Measurements from ENCODE around the gene TMEM237. TPM values are rescaled to one million over a fixed set of nuclear protein-coding genes. Genes with fewer than 3 reads are reported as not detected.

The TMEM237 gene
- total RNA-seq, 6 experiments from 2014 or later, result 2.2 to 4.1 (median 2.6) TPM

DNA sequence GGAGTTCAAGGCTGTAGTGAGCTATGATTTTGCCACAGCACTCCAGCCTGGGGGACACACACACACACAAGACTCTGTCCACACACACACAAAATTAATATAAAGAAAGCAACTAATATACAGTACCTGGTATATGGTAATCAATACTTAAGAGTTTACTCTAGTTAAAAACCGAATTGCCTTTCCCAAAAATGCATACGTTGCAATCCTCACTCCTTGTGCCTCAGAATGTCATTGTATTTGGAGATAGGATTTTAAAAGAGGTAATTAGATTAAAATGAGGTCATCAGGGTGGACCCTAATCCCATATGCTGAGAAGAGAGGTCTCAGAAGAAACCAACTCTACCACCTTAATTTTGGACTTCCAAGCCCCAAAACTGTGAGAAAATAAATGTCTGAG, 35.7 kb downstream of the TMEM237 start:
- Histone ChIP-seq H3K4me1 (no peaks in the 10 kb centered on the region), H3K9me3 (no peaks in the 10 kb centered on the region), H3K27ac (no peak overlapping the region), H3K4me3 (no peak overlapping the region), H3K36me3 (no peaks in the 10 kb centered on the region), H3K27me3 (no peaks in the 10 kb centered on the region)
- ATAC-seq, result no peak
- no peak for DNase-seq
- intact Hi-C loops (cut with DNase I), result no loop called here
- no peak for TF ChIP-seq POLR2A (IDR thresholded peaks at IDR 0.05)
- TF ChIP-seq, protein P1, sequence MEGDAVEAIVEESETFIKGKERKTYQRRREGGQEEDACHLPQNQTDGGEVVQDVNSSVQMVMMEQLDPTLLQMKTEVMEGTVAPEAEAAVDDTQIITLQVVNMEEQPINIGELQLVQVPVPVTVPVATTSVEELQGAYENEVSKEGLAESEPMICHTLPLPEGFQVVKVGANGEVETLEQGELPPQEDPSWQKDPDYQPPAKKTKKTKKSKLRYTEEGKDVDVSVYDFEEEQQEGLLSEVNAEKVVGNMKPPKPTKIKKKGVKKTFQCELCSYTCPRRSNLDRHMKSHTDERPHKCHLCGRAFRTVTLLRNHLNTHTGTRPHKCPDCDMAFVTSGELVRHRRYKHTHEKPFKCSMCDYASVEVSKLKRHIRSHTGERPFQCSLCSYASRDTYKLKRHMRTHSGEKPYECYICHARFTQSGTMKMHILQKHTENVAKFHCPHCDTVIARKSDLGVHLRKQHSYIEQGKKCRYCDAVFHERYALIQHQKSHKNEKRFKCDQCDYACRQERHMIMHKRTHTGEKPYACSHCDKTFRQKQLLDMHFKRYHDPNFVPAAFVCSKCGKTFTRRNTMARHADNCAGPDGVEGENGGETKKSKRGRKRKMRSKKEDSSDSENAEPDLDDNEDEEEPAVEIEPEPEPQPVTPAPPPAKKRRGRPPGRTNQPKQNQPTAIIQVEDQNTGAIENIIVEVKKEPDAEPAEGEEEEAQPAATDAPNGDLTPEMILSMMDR (IDR thresholded peaks at IDR 0.05), result no peak
- whole genome bisulfite sequencing (ENCODE audit: insufficient coverage, low coverage, low lambda C conversion rate, missing lambda C conversion rate), result 65% methylated on average over 2 of the region's 2 CpGs

DNA sequence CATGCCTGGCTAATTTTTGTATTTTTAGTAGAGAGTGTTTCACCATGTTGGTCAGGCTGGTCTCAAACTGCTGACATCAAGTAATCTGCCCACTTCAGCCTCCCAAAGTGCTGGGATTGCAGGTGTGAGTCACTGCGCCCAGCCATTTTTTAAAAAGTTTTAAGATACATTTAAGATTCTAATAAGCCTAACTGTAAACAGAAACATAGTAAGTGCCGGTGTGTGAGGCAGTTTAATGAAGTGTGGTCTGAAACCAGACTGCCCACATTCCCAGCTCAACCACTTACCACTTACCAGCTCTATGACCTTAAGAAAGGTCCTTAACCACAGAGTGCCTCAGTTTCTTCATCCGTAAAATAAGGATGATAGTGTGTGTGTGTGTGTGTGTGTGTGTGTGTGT, 42.4 kb downstream of the TMEM237 start:
- Histone ChIP-seq H3K9me3 (no peaks in the 10 kb centered on the region), H3K36me3 (no peaks in the 10 kb centered on the region), H3K4me3 (no peak overlapping the region), H3K4me1 (no peaks in the 10 kb centered on the region), H3K27ac (no peak overlapping the region), H3K27me3 (no peaks in the 10 kb centered on the region)
- WGBS (ENCODE audit: insufficient coverage, low coverage, low lambda C conversion rate, missing lambda C conversion rate), result 80% methylated on average over 3 of the region's 3 CpGs
- no peak for TF ChIP-seq POLR2A (IDR thresholded peaks at IDR 0.05)
- TF ChIP-seq, protein P1 (IDR thresholded peaks at IDR 0.05), result no peak
- intact Hi-C loops (cut with DNase I), result no loop called here
- ATAC-seq, result no peak
- DNase-seq, result no peak

DNA sequence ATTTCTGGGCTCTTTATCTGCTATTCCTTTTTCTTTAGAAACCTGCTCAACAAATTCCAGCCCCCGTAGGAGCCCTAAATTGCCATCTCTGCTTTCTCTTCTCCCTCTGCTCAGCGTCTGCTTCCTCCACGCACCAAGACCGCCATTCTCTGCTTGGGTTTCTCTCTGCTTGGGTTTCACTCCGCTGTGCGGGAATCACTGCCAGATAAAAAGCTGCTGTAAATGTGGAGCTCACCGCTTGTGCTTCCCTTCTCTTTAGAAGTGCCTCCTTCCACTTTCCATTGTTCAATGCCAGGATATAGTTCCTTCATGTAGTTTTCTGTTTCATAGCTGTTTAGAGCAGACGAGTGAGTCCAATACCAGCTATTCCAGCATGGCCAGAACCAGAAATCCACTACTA, 45.9 kb downstream of the TMEM237 start:
- DNase-seq (no peak), ATAC-seq (no peak)
- intact Hi-C loops (cut with DNase I), result no loop called here
- Histone ChIP-seq H3K27ac (no peak overlapping the region), H3K9me3 (no peaks in the 10 kb centered on the region), H3K4me1 (no peaks in the 10 kb centered on the region), H3K27me3 (no peaks in the 10 kb centered on the region), H3K36me3 (no peaks in the 10 kb centered on the region), H3K4me3 (no peak overlapping the region)
- TF ChIP-seq, protein P1 (IDR thresholded peaks at IDR 0.05), result no peak
- no peak for TF ChIP-seq POLR2A (IDR thresholded peaks at IDR 0.05)
- WGBS (ENCODE audit: insufficient coverage, low coverage, low lambda C conversion rate, missing lambda C conversion rate), result 48% methylated on average over 6 of the region's 8 CpGs

DNA sequence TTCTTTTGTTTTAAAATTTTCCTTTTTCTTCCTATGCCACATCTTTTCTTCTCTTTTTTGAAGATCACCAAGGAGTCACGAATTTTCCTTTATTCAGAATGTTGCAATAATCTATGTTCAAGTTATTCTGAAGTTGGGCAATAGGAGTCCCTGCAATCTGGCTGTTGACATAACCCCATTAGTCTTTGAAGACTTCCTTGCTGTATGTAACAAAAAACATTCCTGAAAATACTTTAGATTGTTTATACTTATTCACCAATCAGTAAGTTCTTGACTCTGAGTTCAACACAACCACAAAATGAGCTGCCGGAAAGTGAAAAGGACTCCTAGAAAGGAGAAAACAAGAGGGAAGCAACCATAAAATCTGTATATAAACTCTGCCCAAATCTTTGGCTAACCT, 62.8 kb downstream of the TMEM237 start:
- TF ChIP-seq, protein P1 (IDR thresholded peaks at IDR 0.05), result no peak
- no peak for TF ChIP-seq POLR2A (IDR thresholded peaks at IDR 0.05)
- H3K4me1 ChIP-seq, result peaks cover 0 to 4% (median 0%) of the 10 kb centered on the region in 4 donors
- ATAC-seq (peak in 3 of 4 donors; percentile 58 to 73 (median 59)), DNase-seq (no peak)
- no peak overlapping the region for H3K27ac ChIP-seq
- no peaks in the 10 kb centered on the region for H3K36me3 ChIP-seq
- WGBS (ENCODE audit: insufficient coverage, low coverage, low lambda C conversion rate, missing lambda C conversion rate), result 19% methylated on average over 2 of the region's 2 CpGs
- H3K4me3 ChIP-seq, result no peak overlapping the region
- intact Hi-C loops (cut with DNase I), result no loop called here
- H3K9me3 ChIP-seq, result no peaks in the 10 kb centered on the region
- no peaks in the 10 kb centered on the region for H3K27me3 ChIP-seq

DNA sequence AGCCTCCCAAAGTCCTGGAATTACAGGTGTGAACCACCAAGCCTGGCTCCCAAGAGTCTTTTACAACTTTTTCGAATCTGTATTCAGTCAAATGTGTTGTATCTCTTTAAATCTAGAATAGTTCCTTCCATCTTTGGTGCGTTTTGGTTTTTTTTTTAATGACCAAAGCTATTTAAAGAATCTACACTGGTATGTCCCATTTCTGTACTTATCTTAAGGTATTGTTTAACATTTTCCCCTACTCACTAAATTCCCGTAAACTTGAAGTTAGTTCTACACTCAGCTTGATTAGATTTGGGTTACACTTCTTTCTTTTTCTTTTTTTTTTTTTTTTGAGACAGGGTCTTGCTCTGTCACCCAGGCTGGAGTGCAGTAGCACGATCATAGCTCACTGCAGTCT, 63.8 kb downstream of the TMEM237 start:
- Histone ChIP-seq H3K27ac (no peak overlapping the region), H3K4me1 (peaks cover 0 to 4% (median 0%) of the 10 kb centered on the region in 4 donors), H3K4me3 (no peak overlapping the region), H3K36me3 (no peaks in the 10 kb centered on the region), H3K27me3 (no peaks in the 10 kb centered on the region), H3K9me3 (no peaks in the 10 kb centered on the region)
- 74% methylated on average over 4 of the region's 4 CpGs for WGBS (ENCODE audit: insufficient coverage, low coverage, low lambda C conversion rate, missing lambda C conversion rate)
- ATAC-seq, result no peak
- intact Hi-C loops (cut with DNase I), result no loop called here
- no peak for DNase-seq
- TF ChIP-seq POLR2A (IDR thresholded peaks at IDR 0.05), result no peak

Measured in right lobe of liver (tissue), 6 donors.